ENCODE measurements around the gene FCGBP.
A peak's percentile ranks its signal among the peaks of the same experiment; 100 is the strongest.

The FCGBP gene

GRCh38 chr19:39934584-39935363, at the start of gene FCGBP:
Gene FCGBP (minus strand): TSS chr19:39934634.
- Histone ChIP-seq H3K4me1 (ENCODE audit: control insufficient read depth in 2 of 2, insufficient read depth in 2 of 2, low read length in 2 of 2) (peaks cover 18 to 35% of the 10 kb centered on the region in 2 donors), H3K27ac (ENCODE audit: low read depth in 2 of 2, low read length in 2 of 2) (peak within 1 kb of the TSS; percentile 77), H3K27me3 (ENCODE audit: control insufficient read depth in 2 of 2, insufficient read depth in 2 of 2, low read length in 2 of 2) (no peaks in the 10 kb centered on the region), H3K36me3 (ENCODE audit: control insufficient read depth in 2 of 2, insufficient read depth in 2 of 2, low read length in 2 of 2) (no peaks in the 10 kb centered on the region), H3K9ac (ENCODE audit: low read depth in 1 of 2, low read length in 2 of 2) (peak within 1 kb of the TSS; percentile 41 to 63), H3K9me3 (ENCODE audit: control insufficient read depth in 2 of 2, low read length in 2 of 2) (no peaks in the 10 kb centered on the region), H3K4me3 (ENCODE audit: low read length in 2 of 2) (peak within 1 kb of the TSS; percentile 64 to 69)

GRCh38 chr19:39983695-39984300, 49.4 kb upstream of the FCGBP start:
- Histone ChIP-seq H3K9me3 (ENCODE audit: control insufficient read depth in 2 of 2, low read length in 2 of 2) (peaks cover 0 to 6% of the 10 kb centered on the region in 2 donors), H3K4me3 (ENCODE audit: low read length in 2 of 2) (no peak overlapping the region), H3K27me3 (ENCODE audit: control insufficient read depth in 2 of 2, insufficient read depth in 2 of 2, low read length in 2 of 2) (no peaks in the 10 kb centered on the region), H3K36me3 (ENCODE audit: control insufficient read depth in 2 of 2, insufficient read depth in 2 of 2, low read length in 2 of 2) (peaks cover 28 to 29% of the 10 kb centered on the region in 2 donors), H3K4me1 (ENCODE audit: control insufficient read depth in 2 of 2, insufficient read depth in 2 of 2, low read length in 2 of 2) (no peaks in the 10 kb centered on the region), H3K9ac (ENCODE audit: low read depth in 1 of 2, low read length in 2 of 2) (no peak overlapping the region), H3K27ac (ENCODE audit: low read depth in 2 of 2, low read length in 2 of 2) (no peak overlapping the region)

- Histone ChIP-seq H3K9ac (ENCODE audit: low read depth in 1 of 2, low read length in 2 of 2) (no peak overlapping the region), H3K4me3 (ENCODE audit: low read length in 2 of 2) (no peak overlapping the region), H3K27me3 (ENCODE audit: control insufficient read depth in 2 of 2, insufficient read depth in 2 of 2, low read length in 2 of 2) (no peaks in the 10 kb centered on the region), H3K27ac (ENCODE audit: low read depth in 2 of 2, low read length in 2 of 2) (no peak overlapping the region), H3K9me3 (ENCODE audit: control insufficient read depth in 2 of 2, low read length in 2 of 2) (peaks cover 0 to 6% of the 10 kb centered on the region in 2 donors), H3K36me3 (ENCODE audit: control insufficient read depth in 2 of 2, insufficient read depth in 2 of 2, low read length in 2 of 2) (peaks cover 35 to 36% of the 10 kb centered on the region in 2 donors), H3K4me1 (ENCODE audit: control insufficient read depth in 2 of 2, insufficient read depth in 2 of 2, low read length in 2 of 2) (no peaks in the 10 kb centered on the region)
Measured at GRCh38 chr19:39982883-39983282, 48.4 kb upstream of the FCGBP start.

- Histone ChIP-seq H3K4me1 (ENCODE audit: control insufficient read depth in 2 of 2, insufficient read depth in 2 of 2, low read length in 2 of 2) (peaks cover 0 to 17% of the 10 kb centered on the region in 2 donors), H3K4me3 (ENCODE audit: low read length in 2 of 2) (no peak overlapping the region), H3K27ac (ENCODE audit: low read depth in 2 of 2, low read length in 2 of 2) (no peak overlapping the region), H3K9ac (ENCODE audit: low read depth in 1 of 2, low read length in 2 of 2) (no peak overlapping the region), H3K9me3 (ENCODE audit: control insufficient read depth in 2 of 2, low read length in 2 of 2) (no peaks in the 10 kb centered on the region), H3K27me3 (ENCODE audit: control insufficient read depth in 2 of 2, insufficient read depth in 2 of 2, low read length in 2 of 2) (no peaks in the 10 kb centered on the region), H3K36me3 (ENCODE audit: control insufficient read depth in 2 of 2, insufficient read depth in 2 of 2, low read length in 2 of 2) (peaks cover 35 to 39% of the 10 kb centered on the region in 2 donors)
Measured at GRCh38 chr19:39974377-39975155, 40.1 kb upstream of the FCGBP start.

GRCh38 chr19:39971380-39972035, 37.1 kb upstream of the FCGBP start:
- Histone ChIP-seq H3K36me3 (ENCODE audit: control insufficient read depth in 2 of 2, insufficient read depth in 2 of 2, low read length in 2 of 2) (peaks cover 20 to 26% of the 10 kb centered on the region in 2 donors), H3K9me3 (ENCODE audit: control insufficient read depth in 2 of 2, low read length in 2 of 2) (no peaks in the 10 kb centered on the region), H3K27me3 (ENCODE audit: control insufficient read depth in 2 of 2, insufficient read depth in 2 of 2, low read length in 2 of 2) (no peaks in the 10 kb centered on the region)

GRCh38 chr19:39970675-39971379, 36.4 kb upstream of the FCGBP start, which contains the start of gene PSMC4:
Gene PSMC4 (plus strand): TSS chr19:39971165. CDS start chr19:39971203, 38 bp downstream.
- Histone ChIP-seq H3K4me1 (ENCODE audit: control insufficient read depth in 2 of 2, insufficient read depth in 2 of 2, low read length in 2 of 2) (peaks cover 0 to 21% of the 10 kb centered on the region in 2 donors), H3K27me3 (ENCODE audit: control insufficient read depth in 2 of 2, insufficient read depth in 2 of 2, low read length in 2 of 2) (no peaks in the 10 kb centered on the region), H3K27ac (ENCODE audit: low read depth in 2 of 2, low read length in 2 of 2) (peak within 1 kb of the TSS; percentile 92 to 93), H3K4me3 (ENCODE audit: low read length in 2 of 2) (peak within 1 kb of the TSS; percentile 91 to 92), H3K9ac (ENCODE audit: low read depth in 1 of 2, low read length in 2 of 2) (peak within 1 kb of the TSS; percentile 96 to 98), H3K9me3 (ENCODE audit: control insufficient read depth in 2 of 2, low read length in 2 of 2) (no peaks in the 10 kb centered on the region), H3K36me3 (ENCODE audit: control insufficient read depth in 2 of 2, insufficient read depth in 2 of 2, low read length in 2 of 2) (peaks cover 20 to 26% of the 10 kb centered on the region in 2 donors)

More at GRCh38 chr19:39971380-39972035, 37.1 kb upstream of the FCGBP start:
- Histone ChIP-seq H3K4me1 (ENCODE audit: control insufficient read depth in 2 of 2, insufficient read depth in 2 of 2, low read length in 2 of 2) (peaks cover 0 to 21% of the 10 kb centered on the region in 2 donors), H3K4me3 (ENCODE audit: low read length in 2 of 2) (peak overlapping the region; percentile 91 to 92), H3K27ac (ENCODE audit: low read depth in 2 of 2, low read length in 2 of 2) (peak overlapping the region; percentile 58 to 67), H3K9ac (ENCODE audit: low read depth in 1 of 2, low read length in 2 of 2) (peak overlapping the region; percentile 86 to 96)

- Histone ChIP-seq H3K27ac (ENCODE audit: low read depth in 2 of 2, low read length in 2 of 2) (peak overlapping the region; percentile 92 to 93), H3K4me3 (ENCODE audit: low read length in 2 of 2) (peak overlapping the region; percentile 91 to 92), H3K9me3 (ENCODE audit: control insufficient read depth in 2 of 2, low read length in 2 of 2) (no peaks in the 10 kb centered on the region), H3K27me3 (ENCODE audit: control insufficient read depth in 2 of 2, insufficient read depth in 2 of 2, low read length in 2 of 2) (no peaks in the 10 kb centered on the region), H3K9ac (ENCODE audit: low read depth in 1 of 2, low read length in 2 of 2) (peak overlapping the region; percentile 96 to 98), H3K4me1 (ENCODE audit: control insufficient read depth in 2 of 2, insufficient read depth in 2 of 2, low read length in 2 of 2) (peaks cover 0 to 21% of the 10 kb centered on the region in 2 donors), H3K36me3 (ENCODE audit: control insufficient read depth in 2 of 2, insufficient read depth in 2 of 2, low read length in 2 of 2) (peaks cover 16 to 22% of the 10 kb centered on the region in 2 donors)
Measured at GRCh38 chr19:39970425-39970674, 35.9 kb upstream of the FCGBP start.

GRCh38 chr19:39969681-39970424, 35.4 kb upstream of the FCGBP start:
- Histone ChIP-seq H3K27me3 (ENCODE audit: control insufficient read depth in 2 of 2, insufficient read depth in 2 of 2, low read length in 2 of 2) (no peaks in the 10 kb centered on the region), H3K9ac (ENCODE audit: low read depth in 1 of 2, low read length in 2 of 2) (peak overlapping the region; percentile 96 to 98), H3K36me3 (ENCODE audit: control insufficient read depth in 2 of 2, insufficient read depth in 2 of 2, low read length in 2 of 2) (peaks cover 15 to 20% of the 10 kb centered on the region in 2 donors), H3K9me3 (ENCODE audit: control insufficient read depth in 2 of 2, low read length in 2 of 2) (no peaks in the 10 kb centered on the region), H3K4me1 (ENCODE audit: control insufficient read depth in 2 of 2, insufficient read depth in 2 of 2, low read length in 2 of 2) (peaks cover 0 to 21% of the 10 kb centered on the region in 2 donors), H3K27ac (ENCODE audit: low read depth in 2 of 2, low read length in 2 of 2) (peak overlapping the region; percentile 92 to 93), H3K4me3 (ENCODE audit: low read length in 2 of 2) (peak overlapping the region; percentile 91 to 92)

GRCh38 chr19:39969266-39969665, 34.8 kb upstream of the FCGBP start:
- peak overlapping the region in 1 of 2 donors; percentile 92 for H3K27ac ChIP-seq (ENCODE audit: low read depth in 2 of 2, low read length in 2 of 2)
- peaks cover 9 to 14% of the 10 kb centered on the region in 2 donors for H3K36me3 ChIP-seq (ENCODE audit: control insufficient read depth in 2 of 2, insufficient read depth in 2 of 2, low read length in 2 of 2)
- H3K4me3 ChIP-seq (ENCODE audit: low read length in 2 of 2) = no peak overlapping the region
- H3K9me3 ChIP-seq (ENCODE audit: control insufficient read depth in 2 of 2, low read length in 2 of 2) = no peaks in the 10 kb centered on the region
- peak overlapping the region in 1 of 2 donors; percentile 33 for H3K9ac ChIP-seq (ENCODE audit: low read depth in 1 of 2, low read length in 2 of 2)
- H3K27me3 ChIP-seq (ENCODE audit: control insufficient read depth in 2 of 2, insufficient read depth in 2 of 2, low read length in 2 of 2) = no peaks in the 10 kb centered on the region
- peaks cover 0 to 21% of the 10 kb centered on the region in 2 donors for H3K4me1 ChIP-seq (ENCODE audit: control insufficient read depth in 2 of 2, insufficient read depth in 2 of 2, low read length in 2 of 2)

Data from mucosa of rectum (tissue), 2 donors.